Stimulated activated CD8-positive, alpha-beta memory T cell treated with anti-CD3 and anti-CD28 coated beads, Interleukin-7, amount 100 ng/mL, for 48 hours (primary cell): ENCODE measurements around the gene WDR77.

ENCODE experiments used
- DNase-seq, 2 donors: peaks; one replicate each; pipeline ENCODE4 v3.0.0-alpha.2; 2020; ENCODE audit warnings: low read depth in 1 of 2; ENCODE audit errors: extremely low read depth in 1 of 2

Gene WDR77

GRCh38 chr1:111470596-111470995, 21.5 kb upstream of the WDR77 start:
- no peak for DNase-seq

GRCh38 chr1:111469539-111469938, 20.5 kb upstream of the WDR77 start:
- DNase-seq: no peak

GRCh38 chr1:111468717-111469100, 19.7 kb upstream of the WDR77 start:
- DNase-seq: no peak

GRCh38 chr1:111467865-111468716, 19.0 kb upstream of the WDR77 start:
- no peak for DNase-seq

- no peak for DNase-seq
Measured at GRCh38 chr1:111466480-111466879, 17.4 kb upstream of the WDR77 start.

- DNase-seq: no peak
Measured at GRCh38 chr1:111465754-111466153, 16.7 kb upstream of the WDR77 start.

- DNase-seq: no peak
Measured at GRCh38 chr1:111463029-111463683, 14.1 kb upstream of the WDR77 start.

- no peak for DNase-seq
Measured at GRCh38 chr1:111462370-111463028, 13.4 kb upstream of the WDR77 start.

- no peak for DNase-seq
Measured at GRCh38 chr1:111461765-111462164, 12.7 kb upstream of the WDR77 start.

GRCh38 chr1:111455642-111456031, 6.6 kb upstream of the WDR77 start:
- DNase-seq: no peak

GRCh38 chr1:111454859-111455641, 6.0 kb upstream of the WDR77 start:
- no peak for DNase-seq

- no peak for DNase-seq
Measured at GRCh38 chr1:111453706-111454105, 4.7 kb upstream of the WDR77 start.

GRCh38 chr1:111452581-111452980, 3.5 kb upstream of the WDR77 start:
- DNase-seq: no peak

GRCh38 chr1:111450185-111450584, 1.1 kb upstream of the WDR77 start:
- DNase-seq: no peak

- no peak for DNase-seq
Measured at GRCh38 chr1:111449703-111450017, 604 bp upstream of the WDR77 start.

- DNase-seq: no peak
Measured at GRCh38 chr1:111448482-111448917, 556 bp downstream of the WDR77 start.

- no peak for DNase-seq
Measured at GRCh38 chr1:111446967-111447892, 1.8 kb downstream of the WDR77 start.

GRCh38 chr1:111446546-111446945, 2.5 kb downstream of the WDR77 start:
- no peak for DNase-seq

- DNase-seq: no peak
Measured at GRCh38 chr1:111444031-111444430, 5.0 kb downstream of the WDR77 start.

- no peak for DNase-seq
Measured at GRCh38 chr1:111442457-111442856, 6.6 kb downstream of the WDR77 start.
